OCI-LY3 (cell line): ENCODE measurements around the gene NR2E1.

ENCODE experiments used
- H2AFZ ChIP-seq: fragments of 200-600, 300-600 bp; shearing (Covaris generic); 2 replicates; pipeline ENCODE4 v1.6.0; 2014; ENCODE audit warnings: antibody characterized with exemption, low read depth, low read length
- H3K27ac ChIP-seq: fragments of 200-600, 300-600 bp; sonication (generic); 2 replicates; pipeline ENCODE4 v1.5.1; 2014; ENCODE audit warnings: mild to moderate bottlenecking, low read length, moderate library complexity, mixed read lengths
- H3K27me3 ChIP-seq: fragments of 200-600, 300-600 bp; sonication (generic); 2 replicates; pipeline ENCODE4 v1.6.1; 2014; ENCODE audit warnings: low read depth, low read length, mixed read lengths
- H3K36me3 ChIP-seq: fragments of 200-600, 300-600 bp; sonication (generic); replicated peaks from 2 replicates; pipeline ENCODE3; 2014; ENCODE audit warnings: low read depth, low read length, mixed read lengths
- H3K4me1 ChIP-seq: fragments of 300-600, 200-600 bp; sonication (generic); 2 replicates; pipeline ENCODE4 v1.6.1; 2014; ENCODE audit warnings: low read length, mixed read lengths
- H3K4me2 ChIP-seq: fragments of 200-600, 300-600 bp; sonication (generic); 2 replicates; pipeline ENCODE4 v1.6.1; 2014; ENCODE audit warnings: low read length, mixed read lengths
- H3K4me3 ChIP-seq: fragments of 300-600, 200-600 bp; sonication (generic); 2 replicates; pipeline ENCODE4 v1.5.1; 2014; ENCODE audit warnings: antibody characterized with exemption, mild to moderate bottlenecking, low read length, moderate library complexity
- H3K79me2 ChIP-seq: fragments of 300-600, 200-600 bp; shearing (Covaris generic); 2 replicates; pipeline ENCODE4 v1.6.1; 2014; ENCODE audit warnings: mild to moderate bottlenecking, low read length, mixed read lengths
- H3K9ac ChIP-seq: fragments of 300-600, 200-600 bp; shearing (Covaris generic); 2 replicates; pipeline ENCODE4 v1.6.0; 2014; ENCODE audit warnings: mild to moderate bottlenecking, low read length, moderate library complexity
- H3K9me3 ChIP-seq: fragments of 200-600, 300-600 bp; shearing (Covaris generic); 2 replicates; pipeline ENCODE4 v1.6.1; 2014; ENCODE audit warnings: low read length, mixed read lengths; ENCODE audit not compliant: insufficient read depth
- H4K20me1 ChIP-seq: fragments of 200-600, 300-600 bp; sonication (generic); 2 replicates; pipeline ENCODE4 v1.6.1; 2016; ENCODE audit warnings: low read length, mixed read lengths; ENCODE audit not compliant: insufficient read depth
- EZH2phosphoT487 ChIP-seq: fragments of 200-600 bp; shearing (Covaris generic); IDR thresholded peaks from 2 replicates; pipeline ENCODE4 v1.6.1; 2018; ENCODE audit warnings: antibody characterized with exemption, mixed run types, low read depth
- TF ChIP-seq, protein P1 (sequence below): fragments of 200-600, 300-600 bp; sonication (generic); IDR thresholded peaks from 2 replicates; pipeline ENCODE4 v1.5.1; 2014; ENCODE audit warnings: antibody characterized with exemption, low read length, low read depth

Gene NR2E1

DNA sequence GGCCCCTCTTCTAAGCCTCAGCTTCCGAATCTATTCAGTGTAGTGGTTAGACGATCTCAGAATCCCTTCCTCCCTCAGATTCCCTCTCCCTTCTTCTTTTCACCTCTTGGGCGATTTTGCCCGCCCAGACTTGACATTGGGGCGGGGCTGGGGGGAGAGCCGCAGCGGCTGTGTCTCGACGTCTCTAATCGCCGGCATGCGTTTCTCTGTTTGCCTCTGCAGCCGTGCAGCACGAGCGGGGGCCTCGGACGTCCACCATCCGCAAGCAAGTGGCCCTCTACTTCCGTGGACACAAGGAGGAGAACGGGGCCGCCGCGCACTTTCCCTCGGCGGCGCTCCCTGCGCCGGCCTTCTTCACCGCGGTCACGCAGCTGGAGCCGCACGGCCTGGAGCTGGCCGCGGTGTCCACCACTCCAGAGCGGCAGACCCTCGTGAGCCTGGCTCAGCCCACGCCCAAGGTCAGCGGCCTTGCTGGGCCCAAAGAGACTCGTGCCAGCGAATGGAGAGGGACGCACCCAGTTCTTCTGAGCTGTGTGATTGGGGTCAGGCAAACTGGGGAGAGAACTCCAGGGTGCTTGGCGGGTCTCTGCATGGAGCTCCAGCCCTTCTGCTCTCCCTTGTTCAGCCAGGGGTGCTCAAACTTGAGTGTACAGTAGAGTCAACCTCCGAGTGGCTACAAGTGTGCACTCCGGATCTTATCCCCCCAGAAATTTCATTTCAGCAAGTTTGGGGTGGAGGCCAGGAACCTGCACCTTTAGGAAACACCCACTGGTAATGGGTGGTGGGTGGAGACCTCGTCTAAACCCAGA is 10.7 kb downstream of the NR2E1 start:
- Histone ChIP-seq H3K4me3 (no peak overlapping the region), H3K4me1 (no peaks in the 10 kb centered on the region), H3K27ac (no peak overlapping the region), H2AFZ (no peak overlapping the region), H4K20me1 (no peaks in the 10 kb centered on the region), H3K9ac (no peak overlapping the region), H3K79me2 (no peaks in the 10 kb centered on the region), H3K9me3 (no peaks in the 10 kb centered on the region), H3K27me3 (no peaks in the 10 kb centered on the region), H3K36me3 (no peaks in the 10 kb centered on the region), H3K4me2 (no peak overlapping the region)
- no peak for TF ChIP-seq EZH2phosphoT487
- TF ChIP-seq, protein P1, sequence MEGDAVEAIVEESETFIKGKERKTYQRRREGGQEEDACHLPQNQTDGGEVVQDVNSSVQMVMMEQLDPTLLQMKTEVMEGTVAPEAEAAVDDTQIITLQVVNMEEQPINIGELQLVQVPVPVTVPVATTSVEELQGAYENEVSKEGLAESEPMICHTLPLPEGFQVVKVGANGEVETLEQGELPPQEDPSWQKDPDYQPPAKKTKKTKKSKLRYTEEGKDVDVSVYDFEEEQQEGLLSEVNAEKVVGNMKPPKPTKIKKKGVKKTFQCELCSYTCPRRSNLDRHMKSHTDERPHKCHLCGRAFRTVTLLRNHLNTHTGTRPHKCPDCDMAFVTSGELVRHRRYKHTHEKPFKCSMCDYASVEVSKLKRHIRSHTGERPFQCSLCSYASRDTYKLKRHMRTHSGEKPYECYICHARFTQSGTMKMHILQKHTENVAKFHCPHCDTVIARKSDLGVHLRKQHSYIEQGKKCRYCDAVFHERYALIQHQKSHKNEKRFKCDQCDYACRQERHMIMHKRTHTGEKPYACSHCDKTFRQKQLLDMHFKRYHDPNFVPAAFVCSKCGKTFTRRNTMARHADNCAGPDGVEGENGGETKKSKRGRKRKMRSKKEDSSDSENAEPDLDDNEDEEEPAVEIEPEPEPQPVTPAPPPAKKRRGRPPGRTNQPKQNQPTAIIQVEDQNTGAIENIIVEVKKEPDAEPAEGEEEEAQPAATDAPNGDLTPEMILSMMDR, result no peak

DNA sequence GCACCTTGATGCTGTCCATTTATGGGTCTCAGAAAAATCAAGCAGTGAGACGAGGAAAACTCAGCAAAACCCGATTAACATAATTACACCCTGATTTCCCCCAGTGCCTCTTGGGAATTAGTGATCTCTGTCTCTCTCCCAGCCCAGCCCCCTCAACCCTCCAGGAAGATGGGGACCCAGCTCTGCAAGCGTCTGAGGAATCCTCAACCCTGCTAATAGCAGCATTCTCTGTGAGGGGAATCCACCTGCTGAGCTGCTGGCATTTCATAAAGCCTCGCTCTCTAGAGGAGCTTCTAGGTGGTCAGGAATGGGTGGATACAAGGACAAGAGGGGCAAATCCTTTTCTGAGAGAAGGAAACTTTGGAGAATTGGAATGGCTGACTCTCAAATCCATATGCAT is 13.9 kb downstream of the NR2E1 start:
- H3K9me3 ChIP-seq, result no peaks in the 10 kb centered on the region
- H3K4me2 ChIP-seq, result no peak overlapping the region
- no peak overlapping the region for H3K4me3 ChIP-seq
- H3K27ac ChIP-seq, result no peak overlapping the region
- H3K4me1 ChIP-seq, result no peaks in the 10 kb centered on the region
- H3K79me2 ChIP-seq, result no peaks in the 10 kb centered on the region
- no peaks in the 10 kb centered on the region for H3K27me3 ChIP-seq
- no peaks in the 10 kb centered on the region for H3K36me3 ChIP-seq
- H2AFZ ChIP-seq, result no peak overlapping the region
- no peaks in the 10 kb centered on the region for H4K20me1 ChIP-seq
- H3K9ac ChIP-seq, result no peak overlapping the region
- TF ChIP-seq EZH2phosphoT487, result no peak
- TF ChIP-seq, protein P1, result no peak

DNA sequence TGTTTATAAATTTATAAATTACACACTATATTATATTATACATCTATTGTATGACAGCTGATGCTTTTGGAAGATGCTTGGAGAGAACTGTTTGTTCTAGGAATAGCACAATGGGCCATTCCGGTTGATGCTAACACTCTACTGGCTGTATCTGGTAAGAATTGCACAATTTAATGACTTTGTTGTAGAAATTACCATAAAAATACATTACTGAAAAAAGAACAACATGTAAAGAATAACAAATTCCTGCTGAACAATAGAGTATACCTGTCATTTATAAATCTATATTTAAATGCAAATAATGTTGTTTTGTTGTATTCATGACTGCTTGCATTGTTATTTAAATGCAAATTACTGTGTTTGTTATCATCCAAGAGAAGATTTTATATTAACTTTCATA is 14.4 kb downstream of the NR2E1 start:
- no peaks in the 10 kb centered on the region for H3K9me3 ChIP-seq

DNA sequence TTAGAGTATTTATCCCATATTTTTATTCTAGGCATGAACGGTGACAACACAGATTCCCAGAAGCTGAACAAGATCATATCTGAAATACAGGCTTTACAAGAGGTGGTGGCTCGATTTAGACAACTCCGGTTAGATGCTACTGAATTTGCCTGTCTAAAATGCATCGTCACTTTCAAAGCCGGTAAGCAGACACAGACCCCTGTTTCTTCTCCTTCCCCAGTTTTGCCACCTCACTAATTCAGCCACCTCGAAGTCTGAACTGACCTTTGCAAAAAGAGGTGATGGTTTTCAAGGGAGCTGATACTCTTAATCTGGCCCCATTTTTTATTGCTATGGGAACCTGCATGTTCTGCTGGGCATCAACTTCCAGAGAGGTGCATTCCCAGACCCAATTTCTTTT is 15.0 kb downstream of the NR2E1 start:
- H2AFZ ChIP-seq, result no peak overlapping the region
- no peak overlapping the region for H3K27ac ChIP-seq
- H4K20me1 ChIP-seq, result no peaks in the 10 kb centered on the region
- H3K4me2 ChIP-seq, result no peak overlapping the region
- H3K27me3 ChIP-seq, result no peaks in the 10 kb centered on the region
- TF ChIP-seq, protein P1, result no peak
- no peak for TF ChIP-seq EZH2phosphoT487
- H3K9ac ChIP-seq, result no peak overlapping the region
- H3K36me3 ChIP-seq, result no peaks in the 10 kb centered on the region
- H3K4me3 ChIP-seq, result no peak overlapping the region
- H3K79me2 ChIP-seq, result no peaks in the 10 kb centered on the region
- H3K9me3 ChIP-seq, result no peaks in the 10 kb centered on the region
- H3K4me1 ChIP-seq, result no peaks in the 10 kb centered on the region

More for the DNA sequence above, 14.4 kb downstream of the NR2E1 start:
- Histone ChIP-seq H3K27me3 (no peaks in the 10 kb centered on the region), H3K79me2 (no peaks in the 10 kb centered on the region), H2AFZ (no peak overlapping the region), H3K27ac (no peak overlapping the region), H3K36me3 (no peaks in the 10 kb centered on the region), H3K9ac (no peak overlapping the region), H3K4me1 (no peaks in the 10 kb centered on the region), H3K4me3 (no peak overlapping the region), H4K20me1 (no peaks in the 10 kb centered on the region), H3K4me2 (no peak overlapping the region)
- TF ChIP-seq EZH2phosphoT487, result no peak
- TF ChIP-seq, protein P1, result no peak
